Activated CD8-positive, alpha-beta memory T cell treated with anti-CD3 and anti-CD28 coated beads for 1 hour (primary cell): ENCODE results near the gene COPZ1.
"Not testable (repeated sequence)": the region's sequence is repeated elsewhere in the genome, so short reads cannot be mapped to it uniquely, and the experiment has no call there.

Experiments used
- DNase-seq, 2 donors: peaks; one replicate each; pipeline ENCODE4 v3.0.0-alpha.2; 2020; ENCODE audit warnings: low read depth in 1 of 2; ENCODE audit errors: extremely low read depth in 1 of 2

COPZ1 gene

DNA sequence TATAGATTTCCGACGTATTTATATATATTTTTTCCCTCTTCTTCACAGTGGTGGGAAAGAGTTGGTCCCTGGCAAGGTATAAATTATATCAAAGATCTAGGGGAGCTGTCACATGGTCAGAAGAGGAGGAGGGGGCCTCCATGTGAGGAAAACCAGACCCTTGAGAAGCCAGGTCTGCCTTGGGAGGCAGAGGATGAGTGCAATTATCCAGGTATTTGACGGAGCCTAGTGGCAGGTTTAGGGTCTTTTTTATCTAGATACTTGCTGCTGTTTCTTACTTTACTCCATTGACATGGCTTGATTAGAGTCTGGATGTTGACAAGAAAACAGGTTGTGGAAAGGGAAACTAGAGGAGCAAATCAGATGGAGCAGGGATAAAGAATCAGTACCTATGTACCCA lies 5.5 kb downstream of the COPZ1 start:
- DNase-seq = no peak

DNA sequence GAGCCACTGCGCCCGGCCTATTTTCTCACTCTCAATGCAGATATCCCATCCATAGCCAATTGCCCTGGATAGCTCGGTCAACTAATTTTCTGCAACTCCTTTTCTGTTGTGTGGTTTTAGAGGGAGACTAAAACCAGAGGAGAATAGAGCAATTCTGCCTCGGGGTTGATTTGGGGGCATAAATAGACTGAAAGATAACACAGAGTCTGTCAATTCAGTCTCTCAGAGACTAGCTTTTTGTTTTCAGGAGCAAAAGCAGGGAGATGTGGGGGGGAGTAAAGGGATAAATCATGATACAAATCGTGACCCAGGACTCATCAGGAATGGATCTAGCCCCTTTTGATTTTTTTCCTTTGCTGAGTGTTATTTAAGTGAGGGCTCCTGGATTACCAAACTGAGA lies 6.5 kb downstream of the COPZ1 start:
- no peak for DNase-seq

DNA sequence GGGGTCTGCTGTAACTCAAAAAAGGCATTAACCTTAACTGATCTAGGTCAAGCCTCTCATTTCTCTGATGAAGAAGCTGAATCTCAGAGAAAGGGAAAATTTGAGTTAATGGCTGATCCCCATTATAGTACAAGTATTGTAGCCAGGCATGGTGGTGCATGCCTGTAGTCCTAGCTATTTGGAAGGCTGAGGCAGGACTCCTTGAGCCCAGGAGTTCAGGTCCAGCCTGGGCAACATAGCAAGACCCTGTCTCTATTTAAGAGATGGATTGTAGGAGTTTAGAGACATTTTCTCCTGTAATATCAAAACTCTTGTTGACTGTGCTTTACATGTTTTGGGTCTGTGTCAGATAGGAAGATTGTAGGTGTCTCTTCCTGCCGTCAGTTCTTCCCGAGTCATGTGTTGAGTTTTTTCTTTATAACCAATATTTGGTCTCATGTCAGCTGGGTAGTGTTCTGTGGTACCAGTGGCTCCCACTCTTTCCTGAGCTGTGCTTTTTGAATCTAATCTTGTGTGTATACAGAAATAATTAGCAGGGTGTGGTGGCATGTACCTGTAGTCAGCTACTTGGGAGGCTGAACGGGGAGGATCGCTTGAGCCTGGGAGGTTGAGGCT lies 8.6 kb downstream of the COPZ1 start:
- no peak for DNase-seq

DNA sequence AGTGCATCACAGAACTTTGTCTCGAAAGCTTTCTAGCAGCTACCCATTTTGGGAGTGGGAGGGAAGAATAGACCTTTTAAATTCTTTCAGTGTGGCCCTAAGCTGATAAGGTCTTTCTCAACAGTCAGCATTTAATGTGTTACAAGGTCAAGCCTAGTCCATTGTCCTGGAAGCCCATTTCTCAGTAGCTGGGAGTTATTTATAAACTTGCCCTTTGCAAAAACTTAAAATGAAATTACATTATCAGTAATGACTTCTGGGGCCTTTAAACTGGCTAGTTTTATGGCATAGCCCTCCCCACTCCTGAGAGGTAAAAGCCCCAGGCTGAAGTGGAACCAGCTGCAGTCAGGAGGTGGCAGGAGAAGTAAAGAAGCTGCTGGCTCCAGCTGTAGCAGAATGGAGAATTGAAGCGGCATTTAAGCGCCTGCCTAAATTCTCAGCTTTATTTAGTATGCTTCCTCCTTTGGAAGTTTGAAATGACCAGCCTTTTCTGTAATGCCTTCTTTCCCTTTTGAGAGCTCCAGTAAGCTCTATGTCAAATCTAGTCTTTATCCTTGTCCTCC lies 12.4 kb downstream of the COPZ1 start:
- no peak for DNase-seq

DNA sequence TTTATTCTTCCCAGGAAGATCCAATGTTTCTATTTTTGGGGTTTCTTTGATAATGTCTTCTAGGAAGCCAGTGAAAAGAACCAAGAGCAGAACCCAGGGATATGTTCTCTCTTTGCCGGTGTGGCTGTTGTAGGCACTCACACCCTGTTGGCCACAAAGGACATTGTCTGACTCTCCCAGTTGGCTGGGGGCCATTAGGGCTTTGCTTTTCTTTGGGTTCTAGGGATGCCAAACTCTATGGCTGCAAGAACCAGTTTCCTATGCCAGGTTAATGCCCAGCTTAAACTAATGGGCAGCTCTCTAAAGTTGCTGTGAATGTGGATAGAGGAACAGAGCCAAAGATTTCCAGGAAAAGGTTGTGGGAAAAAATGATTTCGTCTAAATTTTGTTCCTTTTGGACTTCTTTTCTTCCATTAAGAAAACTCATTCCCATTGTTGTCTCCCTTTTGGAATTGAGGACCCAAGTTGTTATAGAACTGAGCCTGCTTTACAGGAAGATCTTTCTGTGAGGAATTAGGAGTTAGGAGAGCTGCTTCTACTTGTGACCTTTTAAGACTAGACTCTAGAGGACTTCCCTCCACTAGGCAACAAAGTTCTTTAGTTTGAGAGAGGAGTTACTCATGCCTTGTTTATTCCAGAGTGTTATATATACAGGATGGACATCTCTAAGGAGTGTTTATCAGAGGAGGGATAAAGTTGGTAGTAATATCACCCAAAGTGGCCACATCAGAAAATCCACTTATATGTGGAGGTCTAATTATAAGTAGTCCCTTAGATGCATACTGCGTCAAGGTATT lies 13.1 kb downstream of the COPZ1 start:
- DNase-seq = no peak

DNA sequence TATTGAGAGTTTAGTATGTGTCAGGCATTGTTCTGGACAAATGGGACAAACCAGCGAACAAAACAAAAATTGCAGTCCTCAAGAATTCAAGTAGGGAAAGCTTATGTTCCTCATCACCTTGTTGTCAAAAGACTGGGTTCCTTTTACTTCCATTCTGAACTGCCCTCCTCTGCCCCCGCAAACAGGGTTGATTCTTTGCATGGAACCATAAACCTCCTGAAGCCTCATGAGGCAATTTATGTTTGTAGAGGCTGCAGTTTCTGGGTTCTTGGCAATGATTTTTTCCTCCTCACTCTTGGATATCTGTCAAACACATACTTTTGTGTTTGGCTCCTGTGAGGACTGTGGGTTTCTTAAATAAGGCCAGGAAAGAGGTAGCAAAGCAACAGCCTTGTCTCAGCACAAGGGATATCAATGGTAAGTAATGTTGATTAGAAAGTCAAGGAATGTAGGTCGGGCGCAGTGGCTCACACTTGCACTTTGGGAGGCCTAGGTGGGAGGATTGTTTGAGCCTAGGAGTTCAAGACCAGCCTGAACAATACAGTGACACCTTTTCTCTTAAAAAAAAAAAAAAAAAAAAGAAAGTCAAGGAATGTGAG lies 13.9 kb downstream of the COPZ1 start:
- no peak for DNase-seq

DNA sequence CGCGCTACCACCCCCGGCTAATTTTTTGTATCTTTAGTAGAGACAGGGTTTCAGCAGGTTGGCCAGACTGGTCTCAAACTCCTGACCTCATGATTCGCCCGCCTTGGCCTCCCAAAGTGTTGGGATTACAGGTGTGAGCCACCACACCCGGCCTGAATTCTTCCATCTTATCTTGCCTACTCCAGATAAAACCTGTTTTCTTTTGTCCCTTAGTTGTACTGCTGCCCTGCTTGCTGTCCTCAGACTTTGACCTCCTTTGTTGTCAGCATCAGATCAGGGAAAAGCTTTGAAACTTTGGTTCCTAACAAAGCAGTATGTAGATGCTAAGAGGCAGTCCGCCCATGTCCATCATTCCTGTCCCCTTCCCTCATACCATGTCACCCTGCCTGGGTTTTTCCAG lies 15.9 kb downstream of the COPZ1 start:
- no peak for DNase-seq

DNA sequence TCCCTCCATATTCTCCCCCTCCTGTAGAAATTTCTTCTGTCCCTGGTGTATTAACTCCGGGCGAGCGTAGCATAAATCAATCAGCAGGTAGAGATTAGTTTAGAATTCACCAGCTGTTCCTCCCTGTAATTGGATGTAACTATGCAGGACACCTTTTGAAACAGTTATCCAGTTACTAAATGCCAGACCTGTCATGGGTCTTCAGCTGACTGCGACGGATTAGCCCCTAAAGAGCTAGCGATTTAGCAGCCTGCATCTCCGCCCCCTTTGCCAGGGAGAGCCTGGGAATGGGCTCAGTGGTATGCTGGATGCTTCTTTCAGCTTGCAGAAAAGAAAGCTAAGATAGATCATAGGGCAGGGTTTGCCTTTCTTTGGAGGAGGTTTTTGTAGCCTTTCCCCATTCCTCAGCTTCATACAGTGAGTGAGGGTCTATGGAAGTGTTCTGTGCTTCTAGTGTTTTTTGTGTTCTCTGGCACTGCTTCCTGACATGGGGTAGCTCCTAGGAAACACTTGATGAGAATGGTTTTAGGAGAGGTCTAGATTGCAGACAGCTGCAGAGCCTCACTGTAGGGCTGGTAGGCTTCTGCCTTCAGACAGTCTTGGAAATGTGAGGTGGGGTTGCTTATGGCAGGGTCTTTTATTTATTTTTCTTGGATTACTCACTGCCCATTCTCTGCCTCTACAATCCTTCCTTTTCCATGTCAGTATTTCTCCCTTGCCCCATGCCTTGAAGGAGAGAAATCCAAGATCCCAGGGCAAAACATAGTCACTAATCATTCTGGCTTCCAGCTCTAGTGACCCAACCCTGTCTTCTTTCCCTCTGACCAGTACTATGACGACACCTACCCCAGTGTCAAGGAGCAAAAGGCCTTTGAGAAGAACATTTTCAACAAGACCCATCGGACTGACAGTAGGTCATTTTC lies 16.7 kb downstream of the COPZ1 start:
- DNase-seq = no peak

DNA sequence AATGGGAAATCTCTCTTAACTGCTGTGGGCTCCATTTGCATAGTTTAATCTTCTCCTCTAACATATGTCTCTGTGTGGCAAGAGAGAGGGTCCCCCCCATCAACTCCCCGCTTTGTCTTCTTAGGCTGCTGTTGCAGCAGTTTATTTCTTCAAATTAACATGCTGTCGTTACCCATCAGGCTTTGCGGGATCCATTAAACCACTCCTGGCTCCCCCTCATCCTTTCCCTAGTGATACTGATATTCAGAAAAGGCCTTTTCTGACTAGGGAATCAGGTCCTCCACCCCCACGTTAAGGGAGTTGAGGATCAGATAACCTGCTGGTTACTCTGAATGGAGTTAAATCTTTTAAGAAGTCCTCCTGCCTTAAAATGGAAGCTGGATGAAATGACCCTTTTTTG lies 24.1 kb downstream of the COPZ1 start:
- no peak for DNase-seq

DNA sequence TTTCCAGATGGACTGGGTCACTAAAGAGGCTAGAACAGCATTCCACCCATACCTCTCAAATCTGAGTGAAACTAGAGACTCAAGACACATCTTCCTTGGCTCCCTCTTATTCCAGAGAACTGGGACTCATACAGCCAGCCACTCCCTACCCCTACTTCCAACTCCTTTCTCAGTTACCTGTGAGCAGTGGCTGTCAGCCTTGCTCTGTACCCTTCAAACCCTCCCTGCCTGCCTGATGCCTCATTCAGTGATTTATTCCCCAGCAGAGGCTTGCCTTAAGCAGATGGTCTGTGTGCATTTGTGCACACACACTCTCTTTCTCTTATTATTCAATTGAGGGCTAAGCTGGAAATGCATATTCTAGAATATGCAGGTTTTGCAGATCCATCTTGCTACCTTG lies 24.7 kb downstream of the COPZ1 start:
- DNase-seq = no peak

DNA sequence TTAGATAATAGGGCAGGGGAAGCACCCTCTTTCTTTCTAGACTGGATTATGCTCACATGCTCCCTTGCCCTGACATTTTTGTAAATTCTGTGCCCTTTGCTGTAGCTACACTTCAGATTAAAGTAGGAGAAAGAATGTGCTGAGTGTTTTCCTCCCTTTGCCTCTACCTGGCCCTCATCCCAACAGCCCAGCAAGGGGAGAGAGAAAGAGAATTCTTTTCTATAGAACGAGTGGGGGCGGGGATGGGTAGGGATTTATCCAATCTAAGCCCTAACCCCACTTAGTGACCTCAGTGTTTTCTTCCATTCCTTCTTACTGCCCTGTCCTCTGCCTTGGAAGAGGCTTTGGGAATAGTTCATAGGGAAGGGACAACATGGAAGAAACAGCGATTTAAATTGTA lies 25.8 kb downstream of the COPZ1 start:
- no peak for DNase-seq

DNA sequence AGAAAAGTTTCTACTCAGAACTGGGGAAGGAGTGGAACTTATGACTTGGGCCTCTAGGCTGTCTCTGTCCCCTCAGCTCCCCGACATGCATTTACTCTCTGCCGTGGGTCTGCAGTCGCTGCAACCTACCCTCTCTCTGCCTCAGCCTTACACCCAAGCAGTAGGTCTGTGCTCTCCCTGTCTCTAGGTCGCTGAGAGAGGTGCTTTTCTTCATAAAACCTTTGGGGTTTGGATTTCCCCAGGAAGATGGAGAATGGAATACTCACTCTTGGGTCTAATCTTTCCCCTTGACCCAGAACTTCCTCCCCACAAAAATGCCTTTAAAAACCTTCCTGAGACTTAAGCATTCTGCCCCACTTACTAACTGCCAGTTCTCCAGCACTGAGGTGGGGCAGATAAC lies 26.4 kb downstream of the COPZ1 start:
- DNase-seq = no peak

DNA sequence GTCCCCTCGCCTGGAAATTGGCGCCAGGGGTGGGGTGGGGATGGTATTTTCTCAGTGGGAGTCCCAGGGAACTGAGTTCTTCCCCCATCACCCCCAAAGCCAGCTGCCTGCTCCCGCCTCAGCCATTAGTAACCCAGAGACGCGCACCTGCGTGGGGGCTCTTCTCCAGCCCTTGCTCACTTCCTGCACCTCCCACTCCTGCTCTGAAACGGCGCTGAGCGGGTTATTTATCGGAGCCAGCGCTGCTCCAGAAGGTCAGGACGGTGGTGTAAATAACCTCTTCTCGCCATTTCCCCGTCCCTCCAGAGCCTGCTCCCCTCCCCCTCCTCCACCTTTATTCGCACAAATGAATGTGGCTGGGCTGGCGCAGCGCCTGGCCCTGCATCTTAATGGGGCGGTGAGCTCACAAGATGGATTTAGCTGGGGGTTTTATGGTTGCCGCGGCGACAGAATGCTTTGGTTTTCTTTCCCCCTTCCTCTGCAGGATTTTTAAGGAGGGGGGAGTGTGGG lies 27.1 kb downstream of the COPZ1 start:
- no peak for DNase-seq

DNA sequence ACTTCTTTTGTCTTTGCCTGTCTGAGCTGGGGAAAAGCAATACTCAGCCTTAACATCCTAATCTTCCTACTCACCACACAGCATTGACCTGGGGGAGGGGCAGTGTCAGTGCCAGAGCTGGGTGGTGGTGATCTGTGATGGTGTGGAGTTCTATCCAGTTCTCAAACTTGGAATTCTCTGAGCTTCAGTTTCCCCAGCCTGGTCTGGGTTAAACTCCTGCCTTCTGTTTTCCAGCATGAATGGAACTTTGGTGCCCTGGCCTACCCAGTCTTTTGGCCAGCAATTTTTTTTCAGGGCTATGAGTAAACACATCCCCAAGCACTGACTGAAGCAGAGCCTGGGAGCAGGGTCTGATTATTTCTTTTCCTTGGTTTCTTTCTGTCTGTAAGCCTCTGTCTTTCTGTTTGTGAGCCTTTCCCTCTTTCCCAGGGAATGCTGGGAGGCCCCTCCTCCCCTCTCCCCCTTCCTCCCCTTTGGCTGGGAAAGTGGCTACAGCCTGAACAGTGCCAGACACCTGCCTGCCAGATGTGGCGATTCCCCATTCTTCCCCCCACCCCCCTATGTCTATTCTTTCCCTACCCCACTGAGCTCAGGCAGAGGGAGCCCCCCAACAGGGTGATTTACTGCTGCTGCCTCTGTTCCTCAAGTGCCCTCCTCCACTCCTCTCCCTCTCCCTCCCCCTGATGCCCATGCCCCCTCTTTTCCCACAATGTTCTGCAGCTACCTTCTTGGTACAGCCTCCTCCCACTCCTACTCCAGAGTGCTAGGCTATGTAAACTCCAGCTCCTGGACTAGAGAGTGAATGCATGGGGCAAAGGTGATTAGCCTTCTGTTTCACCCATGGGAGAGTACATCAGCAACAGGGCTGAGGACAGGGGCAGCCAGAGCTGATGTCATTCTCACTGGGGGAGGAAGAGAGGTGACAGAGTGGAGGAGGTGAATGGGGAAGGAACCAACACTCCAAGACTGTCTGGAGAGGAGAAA lies 28.3 kb downstream of the COPZ1 start:
- DNase-seq = no peak

DNA sequence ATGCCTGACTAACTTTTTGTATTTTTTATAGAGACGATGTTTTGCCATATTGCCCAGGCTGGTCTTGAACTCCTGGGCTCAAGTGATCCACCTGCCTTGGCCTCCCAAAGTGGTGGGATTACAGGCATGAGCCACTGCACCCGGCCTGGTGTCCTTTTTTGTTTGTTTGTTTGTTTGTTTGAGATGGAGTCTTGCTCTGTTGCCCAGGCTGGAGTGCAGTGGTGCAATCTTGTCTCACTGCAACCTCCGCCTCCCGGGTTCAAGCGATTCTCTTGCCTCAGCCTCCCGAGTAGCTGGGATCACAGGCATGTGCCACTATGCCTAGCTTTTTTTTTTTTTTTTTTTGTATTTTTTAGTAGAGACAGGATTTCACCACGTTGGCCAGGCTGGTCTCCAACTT lies 29.3 kb downstream of the COPZ1 start:
- DNase-seq = not testable (repeated sequence)

DNA sequence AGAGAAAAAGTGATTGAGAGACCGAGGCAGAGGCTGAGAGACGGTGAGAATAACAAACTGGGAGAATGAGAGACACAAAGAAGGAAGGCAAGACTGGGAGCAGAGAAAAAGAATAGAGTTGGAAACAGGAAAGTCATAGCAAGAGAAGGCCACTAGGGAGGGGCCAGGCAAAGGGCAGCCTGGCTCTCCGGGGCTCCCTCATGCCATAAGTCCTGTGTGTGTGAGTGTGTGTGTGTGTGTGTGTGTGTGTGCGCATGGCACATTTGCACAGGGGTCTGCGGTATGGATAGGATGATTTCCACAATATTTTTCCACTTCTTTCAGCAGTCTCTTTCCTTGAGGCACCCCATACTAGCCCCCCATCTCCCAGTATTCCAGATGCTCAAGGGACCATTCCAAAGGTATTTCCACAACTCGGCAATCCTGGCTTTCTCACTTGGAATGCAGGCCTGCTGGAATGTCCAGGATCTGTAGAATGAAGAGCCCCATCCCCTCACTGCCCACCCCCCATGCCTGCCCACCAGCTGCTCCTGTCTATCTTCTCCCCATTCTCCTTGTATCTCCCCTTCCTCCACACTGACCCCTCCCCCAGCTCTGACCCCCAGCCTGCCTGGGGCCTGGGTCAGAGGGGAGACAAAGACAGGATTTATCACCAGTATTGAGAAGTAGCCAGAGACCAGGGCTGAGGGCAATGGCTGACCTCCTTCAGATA lies 30.3 kb downstream of the COPZ1 start:
- DNase-seq = no peak

DNA sequence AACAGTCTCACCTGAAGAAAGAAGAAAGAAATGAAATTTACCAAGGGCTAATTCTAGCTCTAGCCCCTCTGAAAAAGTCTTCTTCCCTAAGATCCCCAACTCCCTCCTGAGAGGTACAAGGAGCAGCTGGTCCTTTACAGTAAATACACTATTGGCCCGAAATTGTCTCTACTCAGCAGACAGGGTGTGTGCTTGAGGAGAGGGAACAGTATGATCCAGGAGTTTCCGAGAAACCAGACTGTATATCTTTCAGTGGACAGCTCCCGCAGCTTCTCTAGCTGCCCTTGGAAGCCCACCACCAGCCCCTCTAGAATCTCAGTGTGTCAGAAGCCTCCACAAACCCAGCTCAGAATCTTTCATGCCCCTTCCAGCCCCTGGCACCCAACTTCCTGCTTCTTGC lies 31.3 kb downstream of the COPZ1 start:
- no peak for DNase-seq

DNA sequence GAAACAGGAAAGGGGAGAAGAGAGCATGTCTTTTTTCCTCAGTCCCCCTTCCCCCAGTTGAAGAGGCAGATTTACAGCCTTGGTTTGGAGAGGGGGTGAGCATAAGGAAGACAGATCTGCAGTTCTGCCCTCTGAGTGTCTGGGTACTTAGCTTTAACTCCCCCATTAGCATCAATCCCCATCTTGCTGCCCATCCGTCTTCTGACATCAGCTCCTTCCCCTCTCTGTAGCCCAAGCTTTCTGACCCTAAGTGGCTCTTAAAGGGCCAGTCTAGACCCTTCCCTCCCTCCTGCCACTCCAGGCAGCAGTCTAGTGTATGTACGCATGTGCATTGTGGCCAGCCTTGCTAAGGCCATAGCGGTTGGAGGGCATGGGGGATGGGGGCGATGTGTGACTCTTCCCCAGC lies 32.0 kb downstream of the COPZ1 start:
- DNase-seq = no peak
